B cell (primary cell): ENCODE results near the gene PHKA2.

Source experiments
- EZH2 ChIP-seq: IDR thresholded peaks from 2 replicates; pipeline ENCODE4 v1.6.1; 2012; ENCODE audit warnings: borderline replicate concordance, low read depth, mild to moderate bottlenecking, moderate library complexity, low read length; ENCODE audit not compliant: insufficient read depth, poor library complexity, severe bottlenecking
- TF ChIP-seq, protein P1 (sequence below): fragments of 200-600 bp; IDR thresholded peaks from one replicate; pipeline ENCODE4 v1.8.0; 2022; ENCODE audit warnings: antibody characterized with exemption, mild to moderate bottlenecking

GRCh38 chrX:18935893-18936292, 48.0 kb downstream of the PHKA2 start:
- TF ChIP-seq, protein P1, sequence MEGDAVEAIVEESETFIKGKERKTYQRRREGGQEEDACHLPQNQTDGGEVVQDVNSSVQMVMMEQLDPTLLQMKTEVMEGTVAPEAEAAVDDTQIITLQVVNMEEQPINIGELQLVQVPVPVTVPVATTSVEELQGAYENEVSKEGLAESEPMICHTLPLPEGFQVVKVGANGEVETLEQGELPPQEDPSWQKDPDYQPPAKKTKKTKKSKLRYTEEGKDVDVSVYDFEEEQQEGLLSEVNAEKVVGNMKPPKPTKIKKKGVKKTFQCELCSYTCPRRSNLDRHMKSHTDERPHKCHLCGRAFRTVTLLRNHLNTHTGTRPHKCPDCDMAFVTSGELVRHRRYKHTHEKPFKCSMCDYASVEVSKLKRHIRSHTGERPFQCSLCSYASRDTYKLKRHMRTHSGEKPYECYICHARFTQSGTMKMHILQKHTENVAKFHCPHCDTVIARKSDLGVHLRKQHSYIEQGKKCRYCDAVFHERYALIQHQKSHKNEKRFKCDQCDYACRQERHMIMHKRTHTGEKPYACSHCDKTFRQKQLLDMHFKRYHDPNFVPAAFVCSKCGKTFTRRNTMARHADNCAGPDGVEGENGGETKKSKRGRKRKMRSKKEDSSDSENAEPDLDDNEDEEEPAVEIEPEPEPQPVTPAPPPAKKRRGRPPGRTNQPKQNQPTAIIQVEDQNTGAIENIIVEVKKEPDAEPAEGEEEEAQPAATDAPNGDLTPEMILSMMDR = no peak
- no peak for TF ChIP-seq EZH2
